HG03354 (cell line): Measurements from ENCODE around the gene ACP6.

Experiments
- ATAC-seq: cut with Tn5 transposase; IDR thresholded peaks from one replicate; pipeline ENCODE4 v1.9.1; 2021; ENCODE audit warnings: mild to moderate bottlenecking; ENCODE audit not compliant: unreplicated experiment, poor library complexity, severe bottlenecking

ACP6 gene

GRCh38 chr1:147598621-147599361 is 71.5 kb downstream of the ACP6 start:
- ATAC-seq: no peak

- no peak for ATAC-seq
These were observed 73.3 kb downstream of the ACP6 start for GRCh38 chr1:147597010-147597409.
